Spleen (tissue), 11 donors: Measurements from ENCODE around the gene EXOC4. TPM values are rescaled to one million over a fixed set of nuclear protein-coding genes. Genes with fewer than 3 reads are reported as not detected.

Experiments used
- DNase-seq: peaks from one replicate; pipeline ENCODE4 v3.0.0-alpha.2; 2020
- H3K27ac ChIP-seq, 8 donors: fragments of 200-600 bp; sonication (generic) in 7 of 8; 1 replicate in 4 of 8; 2 replicates in 4 of 8; pipeline versions ENCODE4 v1.5.0 to v1.8.0; 2016 to 2021; ENCODE audit warnings: inconsistent platforms in 4 of 8, mild to moderate bottlenecking in 4 of 8, moderate library complexity in 1 of 8
- H3K27me3 ChIP-seq, 7 donors: fragments of 200-600 bp; sonication (generic) in 6 of 7; replicated peaks in 1 of 7; 1 replicate in 4 of 7; 2 replicates in 3 of 7; pipeline versions ENCODE4 v1.5.0 to v1.8.0; 2016 to 2021; ENCODE audit warnings: inconsistent platforms in 3 of 7, mild to moderate bottlenecking in 1 of 7
- H3K36me3 ChIP-seq, 6 donors: fragments of 200-600 bp; sonication (generic) in 5 of 6; 1 replicate in 4 of 6; 2 replicates in 2 of 6; pipeline versions ENCODE4 v1.5.0 to v1.8.0; 2016 to 2021; ENCODE audit warnings: inconsistent platforms in 2 of 6
- H3K4me1 ChIP-seq, 6 donors: fragments of 200-600 bp; sonication (generic) in 5 of 6; 1 replicate in 3 of 6; 2 replicates in 3 of 6; pipeline versions ENCODE4 v1.5.0 to v1.8.0; 2016 to 2021; ENCODE audit warnings: inconsistent platforms in 3 of 6
- H3K4me3 ChIP-seq, 8 donors: fragments of 200-600 bp; sonication (generic) in 7 of 8; 1 replicate in 4 of 8; 2 replicates in 4 of 8; pipeline versions ENCODE4 v1.5.0 to v1.8.0; 2016 to 2021; ENCODE audit warnings: inconsistent platforms in 4 of 8, mild to moderate bottlenecking in 4 of 8, moderate library complexity in 2 of 8
- H3K9me3 ChIP-seq, 8 donors: fragments of 200-600 bp; sonication (generic) in 7 of 8; 1 replicate in 4 of 8; 2 replicates in 4 of 8; pipeline versions ENCODE4 v1.5.0 to v1.8.0; 2016 to 2021; ENCODE audit warnings: inconsistent platforms in 4 of 8
- POLR2A ChIP-seq, 3 donors: fragments of 450-650 bp; IDR thresholded peaks; one replicate each; pipeline ENCODE4 v1.5.1; 2017; ENCODE audit warnings: antibody characterized with exemption in 3 of 3, mild to moderate bottlenecking in 1 of 3
- POLR2AphosphoS5 ChIP-seq, 3 donors: sonication (generic); formaldehyde crosslinking; IDR thresholded peaks; one replicate each; pipeline ENCODE4 v1.5.1; 2017; ENCODE audit warnings: antibody characterized with exemption in 3 of 3
- WGBS, 5 donors: extraction: QIAGEN DNeasy Blood & Tissue Kit in 3 of 5; methylation state at CpG; one replicate each; pipeline versions ENCODE4 v1.1.5 to v1.1.7; 2013 to 2018; 5-methylcytosine and 5-hydroxymethylcytosine counted together
- intact Hi-C: fragments of 100-400 bp; cut with DNase I; formaldehyde crosslinking; loops from one replicate; pipeline ENCODE4 v1.15.0; 2023; ENCODE audit warnings: low total_unique reads
- polyA plus RNA-seq, 3 donors: library from polyadenylated mRNA; stranded (reverse); fragments of 200-250 nt; gene quantifications; one replicate each; pipeline ENCODE4 v1.2.1, GENCODE V29; 2013
- total RNA-seq, 7 donors: library from RNA; depleted of rRNA in 3 of 7; stranded (reverse); fragments of >200 nt in 3 of 7; fragmentation: NEBNext Ultra II Directional in 4 of 7; extraction: Animal tissue kit (Norgen Biotek cat#: 25700) in 4 of 7; gene quantifications; one replicate each; pipeline versions ENCODE4 v1.1.0 to v1.2.1, GENCODE V29; 2016 to 2021
- TF ChIP-seq, protein P1 (sequence below), 11 experiments: fragments of 200-600 bp in 7 of 11; fragments of 450-650 bp in 4 of 11; sonication (generic) in 4 of 11; IDR thresholded peaks in 8 of 11; conservative IDR thresholded peaks in 3 of 11; 1 replicate in 7 of 11; 2 replicates in 4 of 11; pipeline versions ENCODE4 v1.4.0 to v1.8.0; 2016 to 2021; ENCODE audit warnings: antibody characterized with exemption in 11 of 11, inconsistent platforms in 4 of 11, mild to moderate bottlenecking in 1 of 11
- donor health status: healthy with polysubstance abuse.
- donor health status: DM: no; HTN: no; CAD: no; lungs with moderate emphysema.
- donor health status: DM: no; HTN: no; CAD: no.
- donor health status: Bipolar disorder and iron deficiency.
- donor health status: healthy.
- donor health status: DM: no; HTN: no; CAD: no.
- donor health status: DM: yes; HTN: yes; CAD: no.

The EXOC4 gene
- total and polyA plus RNA-seq, 10 donors, result 14.1 to 138 (median 102) TPM

DNA sequence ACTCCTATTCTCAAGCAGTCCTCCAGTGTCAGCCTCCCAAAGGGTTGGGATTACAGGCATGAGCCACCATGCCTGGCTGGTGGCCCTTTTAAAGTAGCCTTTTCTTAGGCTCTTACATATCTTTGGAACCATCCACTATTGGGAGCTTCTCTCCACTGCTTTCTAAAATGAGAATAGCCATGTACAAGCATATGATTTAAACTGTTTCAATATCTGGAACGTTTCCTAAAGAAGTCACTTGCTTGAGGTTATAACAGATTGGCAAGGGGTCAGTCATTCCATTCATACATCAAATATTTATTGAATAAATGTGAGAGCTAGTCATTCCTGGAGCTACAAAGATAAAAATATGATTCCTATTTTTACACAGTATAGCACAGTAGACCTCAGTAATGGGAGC lies 776.9 kb downstream of the EXOC4 start:
- H3K36me3 ChIP-seq, result peaks cover 0 to 3% (median 0%) of the 10 kb centered on the region in 6 donors
- H3K9me3 ChIP-seq, result no peaks in the 10 kb centered on the region
- no peak overlapping the region for H3K27ac ChIP-seq
- H3K4me3 ChIP-seq, result no peak overlapping the region
- intact Hi-C loops, result no loop called here
- DNase-seq, result no peak
- TF ChIP-seq POLR2AphosphoS5 (IDR thresholded peaks at IDR 0.05), result no peak
- TF ChIP-seq, protein P1, sequence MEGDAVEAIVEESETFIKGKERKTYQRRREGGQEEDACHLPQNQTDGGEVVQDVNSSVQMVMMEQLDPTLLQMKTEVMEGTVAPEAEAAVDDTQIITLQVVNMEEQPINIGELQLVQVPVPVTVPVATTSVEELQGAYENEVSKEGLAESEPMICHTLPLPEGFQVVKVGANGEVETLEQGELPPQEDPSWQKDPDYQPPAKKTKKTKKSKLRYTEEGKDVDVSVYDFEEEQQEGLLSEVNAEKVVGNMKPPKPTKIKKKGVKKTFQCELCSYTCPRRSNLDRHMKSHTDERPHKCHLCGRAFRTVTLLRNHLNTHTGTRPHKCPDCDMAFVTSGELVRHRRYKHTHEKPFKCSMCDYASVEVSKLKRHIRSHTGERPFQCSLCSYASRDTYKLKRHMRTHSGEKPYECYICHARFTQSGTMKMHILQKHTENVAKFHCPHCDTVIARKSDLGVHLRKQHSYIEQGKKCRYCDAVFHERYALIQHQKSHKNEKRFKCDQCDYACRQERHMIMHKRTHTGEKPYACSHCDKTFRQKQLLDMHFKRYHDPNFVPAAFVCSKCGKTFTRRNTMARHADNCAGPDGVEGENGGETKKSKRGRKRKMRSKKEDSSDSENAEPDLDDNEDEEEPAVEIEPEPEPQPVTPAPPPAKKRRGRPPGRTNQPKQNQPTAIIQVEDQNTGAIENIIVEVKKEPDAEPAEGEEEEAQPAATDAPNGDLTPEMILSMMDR (IDR thresholded peaks at IDR 0.05 in 8 of 11, conservative IDR thresholded peaks at IDR 0.05 in 3 of 11), result no peak
- TF ChIP-seq POLR2A (IDR thresholded peaks at IDR 0.05), result no peak
- peaks cover 0 to 3% (median 0%) of the 10 kb centered on the region in 6 donors for H3K4me1 ChIP-seq
- 82 to 93% (median 87%) methylated on average over 1 of the region's 1 CpG for WGBS, 5 donors
- H3K27me3 ChIP-seq, result no peaks in the 10 kb centered on the region

DNA sequence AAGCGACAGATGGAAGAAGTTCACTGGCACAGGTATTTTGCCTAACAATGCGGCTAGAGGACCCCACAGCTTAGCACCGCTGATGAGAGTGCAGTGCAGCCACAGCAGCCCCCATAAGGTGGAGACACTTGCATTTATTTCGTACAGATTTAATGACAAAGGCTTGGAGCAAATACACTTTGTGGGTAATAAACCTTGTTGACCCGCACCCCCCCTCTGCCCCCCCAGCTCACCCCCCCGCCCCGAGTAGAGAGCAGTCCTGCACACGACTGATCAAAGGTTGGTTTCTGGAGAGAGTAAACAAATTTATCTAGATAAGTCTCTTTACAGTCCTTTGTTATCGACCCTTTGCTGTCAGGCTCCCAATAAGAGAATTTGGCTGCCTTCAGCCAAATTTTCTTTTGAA lies 777.6 kb downstream of the EXOC4 start:
- Histone ChIP-seq H3K36me3 (peaks cover 0 to 3% (median 0%) of the 10 kb centered on the region in 6 donors), H3K27ac (no peak overlapping the region), H3K27me3 (no peaks in the 10 kb centered on the region), H3K4me1 (peaks cover 0 to 3% (median 0%) of the 10 kb centered on the region in 6 donors), H3K9me3 (no peaks in the 10 kb centered on the region), H3K4me3 (no peak overlapping the region)
- no peak for TF ChIP-seq POLR2AphosphoS5 (IDR thresholded peaks at IDR 0.05)
- no peak for TF ChIP-seq POLR2A (IDR thresholded peaks at IDR 0.05)
- TF ChIP-seq, protein P1 (IDR thresholded peaks at IDR 0.05 in 8 of 11, conservative IDR thresholded peaks at IDR 0.05 in 3 of 11), result no peak
- no peak for DNase-seq
- intact Hi-C loops, result no loop called here
- WGBS, 5 donors, result 87 to 92% (median 92%) methylated on average over 9 of the region's 9 CpGs

DNA sequence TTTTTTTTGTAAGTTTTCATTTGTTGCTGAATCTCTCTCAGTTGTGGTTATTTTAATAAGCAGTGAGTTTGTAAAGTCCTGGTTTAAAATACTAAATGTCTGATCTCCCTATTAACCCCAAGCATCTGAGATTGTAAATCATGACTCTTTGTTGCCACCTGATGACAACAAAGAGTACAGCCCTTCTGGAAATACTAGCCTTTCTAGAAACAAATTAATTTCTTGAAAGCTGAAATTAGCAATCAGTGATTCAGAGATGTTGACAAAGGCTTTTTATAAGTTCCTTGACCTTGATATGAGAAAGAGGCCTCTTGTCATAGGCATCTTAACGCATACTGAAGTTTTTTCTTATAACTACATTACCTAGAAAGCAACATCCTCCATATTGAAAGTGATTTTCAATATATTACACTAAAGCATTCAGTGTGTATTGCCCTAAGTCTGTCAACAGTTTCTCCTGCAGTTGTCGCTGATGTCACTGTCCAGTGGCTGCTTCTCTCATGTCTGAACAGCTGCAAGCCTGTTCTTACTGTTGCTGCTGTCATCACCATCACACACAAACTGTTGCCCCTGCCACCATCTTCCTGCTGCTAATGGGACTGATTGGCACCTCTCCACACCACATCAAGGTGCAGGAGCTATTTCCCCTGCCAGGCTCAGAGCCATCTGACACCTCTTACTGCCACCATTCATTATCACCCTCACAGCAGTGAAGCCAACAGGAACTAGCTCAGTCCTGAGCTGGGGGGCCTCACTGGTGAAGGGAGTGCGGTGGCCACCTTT lies 779.1 kb downstream of the EXOC4 start:
- TF ChIP-seq POLR2AphosphoS5 (IDR thresholded peaks at IDR 0.05) (no peak), POLR2A (IDR thresholded peaks at IDR 0.05) (no peak)
- TF ChIP-seq, protein P1 (IDR thresholded peaks at IDR 0.05 in 8 of 11, conservative IDR thresholded peaks at IDR 0.05 in 3 of 11), result no peak
- Histone ChIP-seq H3K36me3 (peaks cover 0 to 3% (median 0%) of the 10 kb centered on the region in 6 donors), H3K9me3 (no peaks in the 10 kb centered on the region), H3K27me3 (no peaks in the 10 kb centered on the region), H3K27ac (no peak overlapping the region), H3K4me1 (peaks cover 0 to 3% (median 0%) of the 10 kb centered on the region in 6 donors), H3K4me3 (no peak overlapping the region)
- intact Hi-C loops, result no loop called here
- DNase-seq, result no peak
- WGBS, 5 donors, result 72 to 86% (median 85%) methylated on average over 2 to 3 of the region's 3 CpGs

DNA sequence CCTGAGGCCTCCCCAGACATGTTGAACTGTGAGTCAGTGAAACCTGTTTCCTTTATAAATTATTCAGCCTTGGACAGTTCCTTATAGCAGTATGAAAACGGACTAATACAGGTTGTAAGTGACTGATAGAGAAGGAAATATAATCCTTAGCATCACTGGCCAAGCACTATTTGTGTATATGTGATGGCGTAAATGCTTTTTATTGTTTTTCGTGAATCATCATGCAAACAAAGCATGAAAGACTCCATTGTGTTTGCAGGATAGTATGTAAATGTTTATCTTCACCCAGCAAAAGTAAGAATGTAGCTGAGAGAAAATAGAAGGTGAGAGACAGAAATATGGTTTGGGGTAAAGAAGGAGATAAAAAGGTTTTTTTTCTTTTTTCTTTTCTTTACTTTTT lies 781.8 kb downstream of the EXOC4 start:
- Histone ChIP-seq H3K27ac (no peak overlapping the region), H3K9me3 (no peaks in the 10 kb centered on the region), H3K4me1 (peaks cover 0 to 3% (median 0%) of the 10 kb centered on the region in 6 donors), H3K4me3 (no peak overlapping the region), H3K36me3 (no peaks in the 10 kb centered on the region), H3K27me3 (no peaks in the 10 kb centered on the region)
- intact Hi-C loops, result no loop called here
- TF ChIP-seq POLR2AphosphoS5 (IDR thresholded peaks at IDR 0.05), result no peak
- TF ChIP-seq, protein P1 (IDR thresholded peaks at IDR 0.05 in 8 of 11, conservative IDR thresholded peaks at IDR 0.05 in 3 of 11), result no peak
- WGBS, 5 donors, result 89 to 97% (median 93%) methylated on average over 3 of the region's 3 CpGs
- no peak for DNase-seq
